ENCODE results near the gene PRSS50. TPM values are rescaled to one million over a fixed set of nuclear protein-coding genes. Genes with fewer than 3 reads are reported as not detected.

The PRSS50 gene
- total RNA-seq, result under 1 TPM; 0.14 to 0.80 TPM

DNA sequence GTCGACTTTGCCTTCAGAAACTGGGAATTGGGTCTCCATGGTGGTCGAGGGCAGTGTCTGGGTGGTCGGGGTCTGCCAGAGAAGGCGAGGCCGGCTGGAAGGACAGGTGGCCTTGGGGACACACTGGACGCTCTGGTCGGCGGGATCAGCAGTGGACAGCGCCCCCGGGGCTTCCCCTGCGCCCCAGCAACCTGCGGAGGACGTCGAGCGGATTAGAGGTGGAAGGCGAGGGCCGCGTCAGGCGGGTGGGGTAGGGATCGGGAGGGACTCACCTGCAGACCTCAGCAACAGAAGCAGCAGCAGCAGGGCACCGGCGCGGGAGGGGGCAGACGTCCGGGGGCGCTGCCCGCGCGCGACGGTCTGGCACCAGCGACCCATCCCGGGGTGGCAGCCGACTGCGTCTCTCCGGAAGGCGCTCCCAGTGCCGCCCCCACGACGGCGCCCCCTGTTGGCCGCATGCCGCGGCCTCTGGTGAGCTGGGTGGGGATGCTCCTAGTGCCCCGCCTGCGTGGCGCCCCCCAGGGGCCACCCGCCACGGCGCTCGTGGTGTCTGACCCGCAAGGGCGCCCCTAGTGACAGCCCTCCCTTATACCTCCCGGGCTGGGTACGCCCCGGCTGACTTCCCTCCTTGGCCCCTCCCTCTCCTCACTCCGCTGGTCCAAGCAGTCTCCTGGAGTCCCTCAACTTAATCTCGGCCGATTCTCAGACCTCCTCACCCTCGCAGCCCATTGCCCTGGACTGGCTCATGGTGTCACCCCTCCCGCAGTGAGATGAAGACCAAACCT, at the start of gene PRSS50:
TSS of gene PRSS50 (minus strand) at position 423 of the 785 bp plus-strand sequence. CDS start at position 378, 45 bp downstream.
- Histone ChIP-seq H3K36me3 (no peaks in the 10 kb centered on the region), H3K9me3 (no peaks in the 10 kb centered on the region), H3K4me1 (replicated peaks) (no peaks in the 10 kb centered on the region), H3K27me3 (replicated peaks; ENCODE audit: insufficient read depth) (no peaks in the 10 kb centered on the region), H3K27ac (no peak within 1 kb of the TSS), H3K4me3 (no peak within 1 kb of the TSS)
- WGBS, result 61% methylated on average over 59 of the region's 61 CpGs
- intact Hi-C loops (cut with DNase I), result no loop called here
- no peak for DNase-seq (ENCODE audit: low spot score)
- TF ChIP-seq, protein P1, sequence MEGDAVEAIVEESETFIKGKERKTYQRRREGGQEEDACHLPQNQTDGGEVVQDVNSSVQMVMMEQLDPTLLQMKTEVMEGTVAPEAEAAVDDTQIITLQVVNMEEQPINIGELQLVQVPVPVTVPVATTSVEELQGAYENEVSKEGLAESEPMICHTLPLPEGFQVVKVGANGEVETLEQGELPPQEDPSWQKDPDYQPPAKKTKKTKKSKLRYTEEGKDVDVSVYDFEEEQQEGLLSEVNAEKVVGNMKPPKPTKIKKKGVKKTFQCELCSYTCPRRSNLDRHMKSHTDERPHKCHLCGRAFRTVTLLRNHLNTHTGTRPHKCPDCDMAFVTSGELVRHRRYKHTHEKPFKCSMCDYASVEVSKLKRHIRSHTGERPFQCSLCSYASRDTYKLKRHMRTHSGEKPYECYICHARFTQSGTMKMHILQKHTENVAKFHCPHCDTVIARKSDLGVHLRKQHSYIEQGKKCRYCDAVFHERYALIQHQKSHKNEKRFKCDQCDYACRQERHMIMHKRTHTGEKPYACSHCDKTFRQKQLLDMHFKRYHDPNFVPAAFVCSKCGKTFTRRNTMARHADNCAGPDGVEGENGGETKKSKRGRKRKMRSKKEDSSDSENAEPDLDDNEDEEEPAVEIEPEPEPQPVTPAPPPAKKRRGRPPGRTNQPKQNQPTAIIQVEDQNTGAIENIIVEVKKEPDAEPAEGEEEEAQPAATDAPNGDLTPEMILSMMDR (IDR thresholded peaks at IDR 0.05), result no peak
- TF ChIP-seq POLR2AphosphoS5 (IDR thresholded peaks at IDR 0.05) (no peak), POLR2A (IDR thresholded peaks at IDR 0.05) (no peak)

DNA sequence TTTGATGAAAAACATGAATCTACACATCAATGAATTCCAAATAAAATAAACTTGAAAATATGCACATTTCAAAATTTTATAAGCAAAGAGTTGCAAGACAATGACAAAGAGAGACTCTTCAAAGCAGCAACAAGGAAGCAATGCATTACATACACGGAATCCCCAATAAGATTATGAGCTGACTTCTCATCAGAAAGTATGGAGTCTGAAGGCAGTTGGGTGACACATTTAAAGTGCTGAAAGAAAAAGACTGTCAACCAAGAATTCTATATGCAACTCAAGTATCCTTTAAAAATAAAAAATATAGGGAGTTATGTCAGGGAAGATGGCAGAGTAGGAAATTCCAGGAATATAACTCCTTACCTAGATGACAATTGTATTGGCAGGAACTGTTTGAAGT, 46.5 kb upstream of the PRSS50 start:
- WGBS, result 89% methylated on average over 1 of the region's 1 CpG
- no peaks in the 10 kb centered on the region for H3K9me3 ChIP-seq

GRCh38 chr3:46763178-46763577, 45.5 kb upstream of the PRSS50 start:
- no peaks in the 10 kb centered on the region for H3K9me3 ChIP-seq
- no peak for DNase-seq (ENCODE audit: low spot score)
- H3K27me3 ChIP-seq (replicated peaks; ENCODE audit: insufficient read depth), result no peaks in the 10 kb centered on the region
- TF ChIP-seq POLR2A (IDR thresholded peaks at IDR 0.05), result no peak
- TF ChIP-seq, protein P1 (IDR thresholded peaks at IDR 0.05), result no peak
- TF ChIP-seq POLR2AphosphoS5 (IDR thresholded peaks at IDR 0.05), result no peak
- no peaks in the 10 kb centered on the region for H3K4me1 ChIP-seq (replicated peaks)
- H3K27ac ChIP-seq, result no peak overlapping the region
- intact Hi-C loops (cut with DNase I), result no loop called here
- H3K36me3 ChIP-seq, result no peaks in the 10 kb centered on the region
- H3K4me3 ChIP-seq, result no peak overlapping the region

More for the DNA sequence above, 46.5 kb upstream of the PRSS50 start:
- Histone ChIP-seq H3K4me3 (no peak overlapping the region), H3K4me1 (replicated peaks) (no peaks in the 10 kb centered on the region), H3K36me3 (no peaks in the 10 kb centered on the region), H3K27ac (no peak overlapping the region), H3K27me3 (replicated peaks; ENCODE audit: insufficient read depth) (no peaks in the 10 kb centered on the region)
- intact Hi-C loops (cut with DNase I), result no loop called here
- DNase-seq (ENCODE audit: low spot score), result no peak
- TF ChIP-seq POLR2AphosphoS5 (IDR thresholded peaks at IDR 0.05), result no peak
- TF ChIP-seq, protein P1 (IDR thresholded peaks at IDR 0.05), result no peak
- TF ChIP-seq POLR2A (IDR thresholded peaks at IDR 0.05), result no peak

GRCh38 chr3:46759239-46760167, 41.8 kb upstream of the PRSS50 start:
- no peak overlapping the region for H3K27ac ChIP-seq
- no peak overlapping the region for H3K4me3 ChIP-seq
- no peaks in the 10 kb centered on the region for H3K4me1 ChIP-seq (replicated peaks)
- 66% methylated on average over 5 of the region's 5 CpGs for WGBS
- no peaks in the 10 kb centered on the region for H3K36me3 ChIP-seq
- intact Hi-C loops (cut with DNase I), result no loop called here
- no peak for DNase-seq (ENCODE audit: low spot score)
- H3K27me3 ChIP-seq (replicated peaks; ENCODE audit: insufficient read depth), result no peaks in the 10 kb centered on the region
- no peaks in the 10 kb centered on the region for H3K9me3 ChIP-seq
- TF ChIP-seq, protein P1 (IDR thresholded peaks at IDR 0.05), result no peak
- TF ChIP-seq POLR2AphosphoS5 (IDR thresholded peaks at IDR 0.05) (no peak), POLR2A (IDR thresholded peaks at IDR 0.05) (no peak)

Measured in prostate gland (tissue), 2 donors.